K562 (cell line): Measurements from ENCODE around the gene TSC22D2. TPM values are rescaled to one million over a fixed set of nuclear protein-coding genes. Genes with fewer than 3 reads are reported as not detected.

Experiments
- ATAC-seq: fragments of 200-7000 bp; cut with Tn5 transposase; 3 replicates; pipeline ENCODE4 v1.9.1; 2020; ENCODE audit warnings: moderate library complexity
- BruUV-seq: library from RNA; stranded (reverse); fragments of 400-500 nt; replicated peaks from 2 replicates; lab custom pipeline; 2021; lab: Mats Ljungman, UMichigan
- CTCF ChIA-PET: fragments of 300-600 bp; formaldehyde crosslinking; extraction: SDS; loops from one replicate; lab custom pipeline; 2021; ENCODE audit warnings: low intra/inter-chr PET ratio; lab: Yijun Ruan, JAX
- POLR2A ChIA-PET: fragments of 300-600, 350-650 bp; sonication (Branson Sonifier 250); formaldehyde crosslinking; extraction: SDS; loops from one replicate; lab custom pipeline; 2021; ENCODE audit warnings: antibody characterized with exemption, inconsistent platforms; lab: Yijun Ruan, JAX
- DNase-seq, 4 experiments: peaks; one replicate each; pipeline versions ENCODE4 v3.0.0 to v3.0.0-alpha.2; 2011 to 2018; ENCODE audit warnings: low spot score in 3 of 4, mixed read lengths in 3 of 4; ENCODE audit errors: extremely low read depth in 1 of 4
- FAIRE-seq: peaks from 2 replicates; lab custom pipeline; 2011; peaks lifted over from hg19 to GRCh38; lab: Jason Lieb, UNC
- H2AFZ ChIP-seq: 2 replicates; pipeline ENCODE4 v1.6.0; 2011; ENCODE audit warnings: low read depth, low read length, control low read depth, inconsistent platforms
- H3K27ac ChIP-seq: fragments of 200-600 bp; 3 replicates; pipeline ENCODE4 v1.8.0; 2011; ENCODE audit warnings: low read depth, mild to moderate bottlenecking, control low read depth, inconsistent platforms, low read length, moderate library complexity, mixed read lengths; ENCODE audit errors: extremely low read depth
- H3K27me3 ChIP-seq, 2 experiments: fragments of 300-600 bp in 1 of 2; 2 replicates in 1 of 2; 3 replicates in 1 of 2; pipeline versions ENCODE4 v1.6.0 to v1.8.0; 2011; ENCODE audit warnings: inconsistent platforms in 2 of 2, low read length in 2 of 2, mild to moderate bottlenecking in 1 of 2, mixed read lengths in 1 of 2, moderate library complexity in 1 of 2; ENCODE audit not compliant: control insufficient read depth in 2 of 2, insufficient read depth in 2 of 2
- H3K36me3 ChIP-seq: fragments of 300-600 bp; 3 replicates; pipeline ENCODE4 v1.8.0; 2011; ENCODE audit warnings: mild to moderate bottlenecking, low read length, inconsistent platforms; ENCODE audit not compliant: control insufficient read depth, insufficient read depth
- H3K4me1 ChIP-seq, 2 experiments: fragments of 200-600 bp in 1 of 2; replicated peaks in 1 of 2; 2 replicates in 1 of 2; 3 replicates in 1 of 2; pipeline versions ENCODE4 v1.5.1 to v1.8.0; 2011; ENCODE audit warnings: inconsistent platforms in 2 of 2, low read length in 2 of 2, mild to moderate bottlenecking in 1 of 2, mixed read lengths in 1 of 2, moderate library complexity in 1 of 2; ENCODE audit not compliant: control insufficient read depth in 2 of 2, insufficient read depth in 2 of 2
- H3K4me2 ChIP-seq: 2 replicates; pipeline ENCODE4 v1.6.1; 2011; ENCODE audit warnings: low read length, control low read depth, inconsistent platforms, mixed read lengths; ENCODE audit not compliant: insufficient read depth
- H3K4me3 ChIP-seq: fragments of 200-600 bp; sonication (generic), shearing (Covaris generic); 2 replicates; pipeline ENCODE4 v1.5.1; 2016; ENCODE audit warnings: control low read depth, inconsistent platforms
- H3K79me2 ChIP-seq: fragments of 200-600 bp; 3 replicates; pipeline ENCODE4 v1.8.0; 2011; ENCODE audit warnings: low read length, inconsistent platforms; ENCODE audit not compliant: control insufficient read depth, insufficient read depth
- H3K9ac ChIP-seq, 2 experiments: 2 replicates each; pipeline versions ENCODE4 v1.6.0 to v1.6.1; 2011; ENCODE audit warnings: low read depth in 2 of 2, low read length in 2 of 2, control low read depth in 1 of 2, inconsistent platforms in 1 of 2, mild to moderate bottlenecking in 1 of 2, mixed read lengths in 1 of 2; ENCODE audit not compliant: insufficient read depth in 1 of 2
- H3K9me1 ChIP-seq: one replicate; pipeline ENCODE4 v1.6.0; 2011; ENCODE audit warnings: inconsistent platforms, mild to moderate bottlenecking, low read length, moderate library complexity; ENCODE audit not compliant: control insufficient read depth, insufficient read depth
- H3K9me3 ChIP-seq: replicated peaks from 2 replicates; pipeline ENCODE4 v1.5.1; 2011; ENCODE audit warnings: low read depth, low read length, inconsistent platforms; ENCODE audit not compliant: control insufficient read depth, insufficient read depth
- H4K20me1 ChIP-seq: replicated peaks from 2 replicates; pipeline ENCODE4 v1.6.1; 2011; ENCODE audit warnings: low read length, inconsistent platforms, mixed read lengths; ENCODE audit not compliant: control insufficient read depth, insufficient read depth
- FOSL1 ChIP-seq: fragments of 200-800 bp; sonication (Bioruptor generic); conservative IDR thresholded peaks from 2 replicates; pipeline ENCODE4 v1.6.1; 2016; ENCODE audit warnings: missing genetic modification characterization, missing compliant biosample characterization
- JUN ChIP-seq, 2 experiments: sonication (generic) in 1 of 2; formaldehyde crosslinking in 1 of 2; IDR thresholded peaks; 2 replicates each; pipeline versions ENCODE4 v1.6.1 to v1.8.0; 2012 to 2022; ENCODE audit warnings: borderline replicate concordance in 2 of 2, mild to moderate bottlenecking in 2 of 2, improper control_type of control experiment in 1 of 2, low read depth in 1 of 2, low read length in 1 of 2, missing genetic modification reagents in 1 of 2
- NFATC3 ChIP-seq: fragments of 450-650 bp; IDR thresholded peaks from 2 replicates; pipeline ENCODE4 v1.6.1; 2017; ENCODE audit warnings: mild to moderate bottlenecking
- NFE2L1 ChIP-seq: fragments of 450-650 bp; IDR thresholded peaks from 2 replicates; pipeline ENCODE4 v1.6.1; 2016; ENCODE audit warnings: missing genetic modification characterization, low read depth, mild to moderate bottlenecking, missing compliant biosample characterization, moderate library complexity, borderline replicate concordance
- PML ChIP-seq: IDR thresholded peaks from 2 replicates; pipeline ENCODE4 v1.6.1; 2012; ENCODE audit warnings: low read length, inconsistent platforms
- ZNF586 ChIP-seq: fragments of 450-650 bp; formaldehyde crosslinking; conservative IDR thresholded peaks from 2 replicates; pipeline ENCODE4 v1.4.0; 2020; ENCODE audit warnings: mild to moderate bottlenecking, moderate library complexity
- in situ Hi-C: fragments of 300-500 bp; cut with MboI; formaldehyde crosslinking; loops from 4 replicates; pipeline ENCODE4 v1.15.0; 2018; ENCODE audit warnings: inconsistent platforms, mixed read lengths
- intact Hi-C: fragments of 100-400 bp; cut with micrococcal nuclease; formaldehyde crosslinking; loops from 2 replicates; pipeline ENCODE4 v1.14.2; 2022
- polyA plus RNA-seq, 8 experiments: library from polyadenylated mRNA; depleted of rRNA in 4 of 8; stranded (reverse) in 5 of 8; unstranded in 3 of 8; fragments of >200 nt; fragmentation: Nextera tagmentation in 2 of 8; fragmentation: Illumina TruSeq in 1 of 8; extraction: Ambion mirVana in 2 of 8; extraction: Trizol in 1 of 8; gene quantifications; 2 replicates each; pipeline versions ENCODE4 v1.2.1 to v1.2.3, GENCODE V29; 2011 to 2014; ENCODE audit warnings: inconsistent platforms in 1 of 8, missing spikeins in 1 of 8
- total RNA-seq, 7 experiments: library from RNA; depleted of rRNA in 6 of 7; stranded (reverse); fragments of >200 nt in 6 of 7; fragmentation: Illumina TruSeq in 2 of 7; extraction: Trizol in 2 of 7; gene quantifications; 2 replicates each; pipeline versions ENCODE4 v1.2.1 to v1.2.3, GENCODE V29; 2011 to 2021; ENCODE audit warnings: low replicate concordance in 1 of 7
- TF ChIP-seq, protein P1 (sequence below): IDR thresholded peaks from 2 replicates; pipeline ENCODE4 v1.6.1; 2012; ENCODE audit warnings: low read depth, low read length, improper control_type of control experiment, borderline replicate concordance
- TF ChIP-seq, protein P2 (sequence below): fragments of 250-450 bp; sonication (Bioruptor Pico); IDR thresholded peaks from 2 replicates; pipeline ENCODE4 v1.5.1; 2021; ENCODE audit warnings: mild to moderate bottlenecking
- TF ChIP-seq, protein P3 (sequence below): fragments of 450-650 bp; IDR thresholded peaks from 2 replicates; pipeline ENCODE4 v1.6.1; 2016; ENCODE audit warnings: antibody characterized with exemption
- TF ChIP-seq, protein P4 (sequence below), 2 experiments: IDR thresholded peaks in 1 of 2; conservative IDR thresholded peaks in 1 of 2; 2 replicates each; pipeline ENCODE4 v1.6.1; 2016; ENCODE audit warnings: low read depth in 2 of 2, mild to moderate bottlenecking in 1 of 2, missing compliant biosample characterization in 1 of 2, missing genetic modification characterization in 1 of 2, moderate library complexity in 1 of 2
- TF ChIP-seq, protein P5 (sequence below), 2 experiments: fragments of 250-450 bp in 1 of 2; fragments of 450-650 bp in 1 of 2; sonication (Bioruptor Pico) in 1 of 2; IDR thresholded peaks; 2 replicates each; pipeline versions ENCODE4 v1.6.1 to v1.8.0; 2016 to 2021; ENCODE audit warnings: mild to moderate bottlenecking in 2 of 2, moderate library complexity in 2 of 2, missing compliant biosample characterization in 1 of 2, missing genetic modification characterization in 1 of 2

Gene TSC22D2
- total and polyA plus RNA-seq, 9 of the 15 experiments (the other 6 are each of a cell fraction or from before 2014, with no cell fraction given) = 5.5 to 44.0 (median 19.3) TPM

DNA sequence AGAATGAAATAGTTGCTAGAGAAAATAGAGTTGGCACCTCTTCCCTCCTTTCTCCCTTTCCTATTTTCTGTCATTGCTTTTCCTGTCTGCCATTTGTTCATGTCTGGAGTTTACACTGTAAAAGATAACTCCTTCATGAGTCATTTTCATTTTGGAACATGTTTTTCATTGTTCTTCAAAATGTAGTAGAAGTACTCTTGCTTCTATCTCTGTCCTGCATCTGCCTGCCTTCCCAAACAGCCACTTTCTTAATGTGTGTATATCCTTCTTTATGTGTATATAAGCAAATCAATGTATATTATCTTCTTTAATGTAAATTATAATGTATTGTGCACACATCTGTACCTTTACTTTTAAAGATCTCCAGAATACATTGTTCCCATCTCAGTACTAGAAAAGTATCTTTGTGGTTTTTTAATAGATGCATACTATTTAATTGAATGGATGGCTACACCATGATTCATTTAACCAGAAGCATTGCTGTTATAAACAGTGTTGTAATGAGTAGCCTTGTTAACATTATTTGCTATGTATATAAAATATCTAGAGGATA, 41.1 kb downstream of the TSC22D2 start:
- BruUV-seq = no TSS peak
- H3K4me2 ChIP-seq = peak overlapping the region; percentile 35
- ChIA-PET CTCF (no interaction called here), POLR2A (interaction anchor here (0.6 to 1.5 kb wide), 3 partner anchors 8 to 50 kb away, joined by 4 to 5 read pairs (median 4); no protein-coding TSS in a partner anchor)
- H3K36me3 ChIP-seq = peaks cover 27% of the 10 kb centered on the region; the same call in 2 of the 3 replicates
- no peak overlapping the region for H3K4me3 ChIP-seq
- H3K4me1 ChIP-seq = peaks cover 26 to 45% of the 10 kb centered on the region in 2 experiments
- H3K27me3 ChIP-seq = no peaks in the 10 kb centered on the region
- H3K9me1 ChIP-seq = no peaks in the 10 kb centered on the region
- H4K20me1 ChIP-seq = no peaks in the 10 kb centered on the region
- intact Hi-C loops (no loop called here), in situ Hi-C loops (no loop called here)
- no peak overlapping the region for H2AFZ ChIP-seq
- no peaks in the 10 kb centered on the region for H3K9me3 ChIP-seq
- FAIRE-seq (peak; percentile 69), ATAC-seq (peak; percentile 55), DNase-seq (peak; percentile 32 to 71 (median 38))
- peaks cover 96% of the 10 kb centered on the region for H3K79me2 ChIP-seq
- H3K9ac ChIP-seq = peak overlapping the region in 1 of 2 experiments; percentile 64; a peak in 1 of 4 replicates
- H3K27ac ChIP-seq = peak overlapping the region; percentile 85; the same call in 2 of the 3 replicates
- TF ChIP-seq NFATC3 (0 out of 2 replicates have a peak, but pooled peaks have one; percentile 23), FOSL1 (peak; percentile 90), NFE2L1 (tag) (no peak), PML (peak; percentile 53; the same call in 1 of the 2 replicates), JUN (IDR thresholded peaks at IDR 0.05; ENCODE audit: borderline replicate concordance, low read depth, low read length) (peak; percentile 34; the same call in 1 of the 2 replicates), JUN (CRISPR knock-in tag; IDR thresholded peaks at IDR 0.05; ENCODE audit: borderline replicate concordance) (no peak), ZNF586 (CRISPR knock-in tag) (no peak)
- TF ChIP-seq, protein P1, sequence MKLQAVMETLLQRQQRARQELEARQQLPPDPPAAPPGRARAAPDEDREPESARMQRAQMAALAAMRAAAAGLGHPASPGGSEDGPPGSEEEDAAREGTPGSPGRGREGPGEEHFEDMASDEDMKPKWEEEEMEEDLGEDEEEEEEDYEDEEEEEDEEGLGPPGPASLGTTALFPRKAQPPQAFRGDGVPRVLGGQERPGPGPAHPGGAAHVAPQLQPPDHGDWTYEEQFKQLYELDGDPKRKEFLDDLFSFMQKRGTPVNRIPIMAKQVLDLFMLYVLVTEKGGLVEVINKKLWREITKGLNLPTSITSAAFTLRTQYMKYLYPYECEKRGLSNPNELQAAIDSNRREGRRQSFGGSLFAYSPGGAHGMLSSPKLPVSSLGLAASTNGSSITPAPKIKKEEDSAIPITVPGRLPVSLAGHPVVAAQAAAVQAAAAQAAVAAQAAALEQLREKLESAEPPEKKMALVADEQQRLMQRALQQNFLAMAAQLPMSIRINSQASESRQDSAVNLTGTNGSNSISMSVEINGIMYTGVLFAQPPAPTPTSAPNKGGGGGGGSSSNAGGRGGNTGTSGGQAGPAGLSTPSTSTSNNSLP = peak; percentile 80; the same call in 1 of the 2 replicates
- TF ChIP-seq, protein P2, sequence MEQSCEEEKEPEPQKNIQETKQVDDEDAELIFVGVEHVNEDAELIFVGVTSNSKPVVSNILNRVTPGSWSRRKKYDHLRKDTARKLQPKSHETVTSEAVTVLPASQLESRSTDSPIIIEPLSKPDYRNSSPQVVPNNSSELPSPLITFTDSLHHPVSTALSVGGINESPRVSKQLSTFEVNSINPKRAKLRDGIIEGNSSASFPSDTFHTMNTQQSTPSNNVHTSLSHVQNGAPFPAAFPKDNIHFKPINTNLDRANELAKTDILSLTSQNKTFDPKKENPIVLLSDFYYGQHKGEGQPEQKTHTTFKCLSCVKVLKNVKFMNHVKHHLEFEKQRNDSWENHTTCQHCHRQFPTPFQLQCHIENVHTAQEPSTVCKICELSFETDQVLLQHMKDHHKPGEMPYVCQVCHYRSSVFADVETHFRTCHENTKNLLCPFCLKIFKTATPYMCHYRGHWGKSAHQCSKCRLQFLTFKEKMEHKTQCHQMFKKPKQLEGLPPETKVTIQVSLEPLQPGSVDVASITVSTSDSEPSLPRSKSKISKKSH (CRISPR knock-in tag) = no peak
- TF ChIP-seq, protein P3, sequence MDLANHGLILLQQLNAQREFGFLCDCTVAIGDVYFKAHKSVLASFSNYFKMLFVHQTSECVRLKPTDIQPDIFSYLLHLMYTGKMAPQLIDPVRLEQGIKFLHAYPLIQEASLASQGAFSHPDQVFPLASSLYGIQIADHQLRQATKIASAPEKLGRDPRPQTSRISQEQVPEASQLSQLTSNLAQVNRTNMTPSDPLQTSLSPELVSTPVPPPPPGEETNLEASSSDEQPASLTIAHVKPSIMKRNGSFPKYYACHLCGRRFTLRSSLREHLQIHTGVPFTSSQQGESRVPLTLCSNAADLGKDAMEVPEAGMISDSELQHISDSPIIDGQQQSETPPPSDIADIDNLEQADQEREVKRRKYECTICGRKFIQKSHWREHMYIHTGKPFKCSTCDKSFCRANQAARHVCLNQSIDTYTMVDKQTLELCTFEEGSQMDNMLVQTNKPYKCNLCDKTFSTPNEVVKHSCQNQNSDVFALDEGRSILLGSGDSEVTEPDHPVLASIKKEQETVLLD = 0 out of 2 replicates have a peak, but pooled peaks have one; percentile 45
- TF ChIP-seq, protein P4, sequence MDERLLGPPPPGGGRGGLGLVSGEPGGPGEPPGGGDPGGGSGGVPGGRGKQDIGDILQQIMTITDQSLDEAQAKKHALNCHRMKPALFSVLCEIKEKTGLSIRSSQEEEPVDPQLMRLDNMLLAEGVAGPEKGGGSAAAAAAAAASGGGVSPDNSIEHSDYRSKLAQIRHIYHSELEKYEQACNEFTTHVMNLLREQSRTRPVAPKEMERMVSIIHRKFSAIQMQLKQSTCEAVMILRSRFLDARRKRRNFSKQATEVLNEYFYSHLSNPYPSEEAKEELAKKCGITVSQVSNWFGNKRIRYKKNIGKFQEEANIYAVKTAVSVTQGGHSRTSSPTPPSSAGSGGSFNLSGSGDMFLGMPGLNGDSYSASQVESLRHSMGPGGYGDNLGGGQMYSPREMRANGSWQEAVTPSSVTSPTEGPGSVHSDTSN (CRISPR knock-in tag; IDR thresholded peaks at IDR 0.05; ENCODE audit: low read depth) = no peak
- TF ChIP-seq, protein P4 (tag; conservative IDR thresholded peaks at IDR 0.05; ENCODE audit: low read depth) = 0 out of 2 replicates have a peak, but pooled peaks have one; percentile 12
- TF ChIP-seq, protein P5, sequence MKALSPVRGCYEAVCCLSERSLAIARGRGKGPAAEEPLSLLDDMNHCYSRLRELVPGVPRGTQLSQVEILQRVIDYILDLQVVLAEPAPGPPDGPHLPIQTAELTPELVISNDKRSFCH (CRISPR knock-in tag; IDR thresholded peaks at IDR 0.05) = no peak
- TF ChIP-seq, protein P5 (tag; IDR thresholded peaks at IDR 0.05) = no peak
